Glomerular visceral epithelial cell (primary cell): ENCODE measurements around the gene TMEM220.
"Not testable (repeated sequence)": the region's sequence is repeated elsewhere in the genome, so short reads cannot be mapped to it uniquely, and the experiment has no call there.

Experiments used
- DNase-seq: peaks from one replicate; pipeline ENCODE4 v3.0.0-alpha.2; 2016; ENCODE audit errors: extremely low spot score

The TMEM220 gene

GRCh38 chr17:10754861-10755591 lies 25.2 kb upstream of the TMEM220 start:
- DNase-seq = no peak

GRCh38 chr17:10754109-10754508 lies 24.3 kb upstream of the TMEM220 start:
- peak; percentile 4 for DNase-seq

GRCh38 chr17:10752696-10753095 lies 22.9 kb upstream of the TMEM220 start:
- DNase-seq = no peak

GRCh38 chr17:10751563-10751962 lies 21.7 kb upstream of the TMEM220 start:
- no peak for DNase-seq

- no peak for DNase-seq
Observed at GRCh38 chr17:10750210-10750609, 20.4 kb upstream of the TMEM220 start.

- DNase-seq = no peak
Observed at GRCh38 chr17:10748531-10749181, 18.8 kb upstream of the TMEM220 start.

GRCh38 chr17:10745231-10745630 lies 15.4 kb upstream of the TMEM220 start:
- DNase-seq = no peak

- no peak for DNase-seq
Observed at GRCh38 chr17:10744501-10745000, 14.7 kb upstream of the TMEM220 start.

- no peak for DNase-seq
Observed at GRCh38 chr17:10743316-10744009, 13.6 kb upstream of the TMEM220 start.

- no peak for DNase-seq
Observed at GRCh38 chr17:10742431-10742830, 12.6 kb upstream of the TMEM220 start.

GRCh38 chr17:10741416-10742135 lies 11.8 kb upstream of the TMEM220 start:
- DNase-seq = no peak

- no peak for DNase-seq
Observed at GRCh38 chr17:10739386-10739785, 9.6 kb upstream of the TMEM220 start.

- no peak for DNase-seq
Observed at GRCh38 chr17:10738521-10739258, 8.9 kb upstream of the TMEM220 start.

GRCh38 chr17:10737736-10738135 lies 7.9 kb upstream of the TMEM220 start:
- no peak for DNase-seq

- DNase-seq = peak; percentile 53
Observed at GRCh38 chr17:10737168-10737622, 7.4 kb upstream of the TMEM220 start.

- DNase-seq = no peak
Observed at GRCh38 chr17:10735821-10736220, 6.0 kb upstream of the TMEM220 start.

- no peak for DNase-seq
Observed at GRCh38 chr17:10735251-10735650, 5.4 kb upstream of the TMEM220 start.

- no peak for DNase-seq
Observed at GRCh38 chr17:10733666-10734065, 3.8 kb upstream of the TMEM220 start.

GRCh38 chr17:10732121-10732520 lies 2.3 kb upstream of the TMEM220 start:
- DNase-seq = not testable (repeated sequence)

GRCh38 chr17:10731408-10731879 lies 1.6 kb upstream of the TMEM220 start:
- DNase-seq = no peak

- not testable (repeated sequence) for DNase-seq
Observed at GRCh38 chr17:10730247-10730646, 424 bp upstream of the TMEM220 start.
